Osteoblast (primary cell): ENCODE results near the gene SNX8. TPM values are rescaled to one million over a fixed set of nuclear protein-coding genes. Genes with fewer than 3 reads are reported as not detected.

ENCODE experiments used
- DNase-seq: peaks from one replicate; pipeline ENCODE4 v3.0.0; 2011; ENCODE audit warnings: low spot score, mixed read lengths; ENCODE audit not compliant: insufficient read length; ENCODE audit errors: missing footprints
- H2AFZ ChIP-seq: 2 replicates; pipeline ENCODE4 v1.6.0; 2011; ENCODE audit warnings: mild to moderate bottlenecking, low read length
- H3K27ac ChIP-seq: 2 replicates; pipeline ENCODE4 v1.5.1; 2011; ENCODE audit warnings: mild to moderate bottlenecking, low read depth, low read length, moderate library complexity
- H3K27me3 ChIP-seq: 2 replicates; pipeline ENCODE4 v1.6.0; 2012; ENCODE audit warnings: mild to moderate bottlenecking, control low read depth, inconsistent platforms, low read length, moderate library complexity; ENCODE audit not compliant: insufficient read depth
- H3K36me3 ChIP-seq: 2 replicates; pipeline ENCODE4 v1.5.1; 2011; ENCODE audit warnings: mild to moderate bottlenecking, low read length, control low read depth, moderate library complexity; ENCODE audit not compliant: insufficient read depth
- H3K4me1 ChIP-seq: 2 replicates; pipeline ENCODE4 v1.5.1; 2011; ENCODE audit warnings: mild to moderate bottlenecking, low read length, control low read depth, moderate library complexity; ENCODE audit not compliant: insufficient read depth
- H3K4me2 ChIP-seq: 2 replicates; pipeline ENCODE4 v1.6.0; 2011; ENCODE audit warnings: mild to moderate bottlenecking, low read length; ENCODE audit not compliant: insufficient read depth
- H3K4me3 ChIP-seq: fragments of 200-600 bp; sonication (generic); 3 replicates; pipeline ENCODE4 v1.5.1; 2012; ENCODE audit warnings: mild to moderate bottlenecking, low read length, inconsistent platforms; ENCODE audit not compliant: insufficient read depth
- H3K79me2 ChIP-seq: 2 replicates; pipeline ENCODE4 v1.6.0; 2012; ENCODE audit warnings: mild to moderate bottlenecking, low read length, control low read depth, inconsistent platforms; ENCODE audit not compliant: insufficient read depth
- H3K9me3 ChIP-seq: 2 replicates; pipeline ENCODE4 v1.5.1; 2011; ENCODE audit warnings: low read depth, low read length, control low read depth
- H4K20me1 ChIP-seq: 2 replicates; pipeline ENCODE4 v1.6.0; 2012; ENCODE audit warnings: mild to moderate bottlenecking, low read length, control low read depth; ENCODE audit not compliant: insufficient read depth
- total RNA-seq: library from RNA; depleted of rRNA; stranded (reverse); fragments of >200 nt; gene quantifications from 2 replicates; pipeline ENCODE4 v1.2.3, GENCODE V29; 2012
- TF ChIP-seq, protein P1 (sequence below): IDR thresholded peaks from 2 replicates; pipeline ENCODE4 v1.5.1; 2011; ENCODE audit warnings: mild to moderate bottlenecking, low read depth, low read length, moderate library complexity; ENCODE audit errors: extremely low read depth

Gene SNX8
- total RNA-seq, 1 donor: 16.3 TPM

DNA sequence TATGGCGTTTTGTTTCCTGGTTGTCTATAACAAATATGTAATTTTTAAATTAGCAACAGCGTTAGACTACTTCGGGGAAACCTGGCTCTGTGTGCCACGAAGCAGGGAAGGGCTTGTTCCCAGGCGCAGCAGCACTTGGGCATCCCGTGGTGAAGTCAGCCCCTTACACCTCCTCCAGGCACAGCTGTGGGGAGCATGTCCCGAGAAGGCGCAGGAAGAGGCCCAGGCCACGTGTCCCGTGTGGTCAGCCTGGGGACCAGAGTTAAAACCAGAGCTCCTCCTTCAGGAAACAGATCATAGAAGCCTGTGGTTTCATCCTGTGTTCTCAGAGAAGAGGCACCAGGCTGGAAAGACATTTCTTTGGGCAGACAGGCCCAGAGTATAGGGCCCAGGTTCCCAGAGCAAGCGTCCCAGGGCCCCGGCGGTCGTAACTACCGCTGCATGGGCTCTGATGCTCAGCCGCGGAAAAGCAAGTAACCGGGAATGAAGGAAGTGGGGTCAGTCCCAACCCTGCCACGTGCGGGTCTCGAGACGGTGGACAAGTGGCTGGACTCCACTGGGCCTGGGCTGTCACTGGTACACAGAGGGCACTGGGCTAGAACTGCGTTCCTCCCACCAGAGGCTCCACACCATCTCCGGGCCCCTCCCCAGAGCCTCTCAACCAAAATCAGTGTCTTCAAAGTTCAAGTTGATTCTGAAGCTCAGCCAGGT lies 65.1 kb downstream of the SNX8 start:
- Histone ChIP-seq H4K20me1 (no peaks in the 10 kb centered on the region), H3K27ac (peak overlapping the region; percentile 96), H3K9me3 (no peaks in the 10 kb centered on the region), H3K79me2 (peaks cover 3% of the 10 kb centered on the region), H3K27me3 (no peaks in the 10 kb centered on the region), H3K4me2 (peak overlapping the region; percentile 74), H3K4me1 (peaks cover 20% of the 10 kb centered on the region), H2AFZ (peak overlapping the region; percentile 71), H3K4me3 (peak overlapping the region; percentile 53), H3K36me3 (peaks cover 7% of the 10 kb centered on the region)
- DNase-seq: peak; percentile 100
- TF ChIP-seq, protein P1, sequence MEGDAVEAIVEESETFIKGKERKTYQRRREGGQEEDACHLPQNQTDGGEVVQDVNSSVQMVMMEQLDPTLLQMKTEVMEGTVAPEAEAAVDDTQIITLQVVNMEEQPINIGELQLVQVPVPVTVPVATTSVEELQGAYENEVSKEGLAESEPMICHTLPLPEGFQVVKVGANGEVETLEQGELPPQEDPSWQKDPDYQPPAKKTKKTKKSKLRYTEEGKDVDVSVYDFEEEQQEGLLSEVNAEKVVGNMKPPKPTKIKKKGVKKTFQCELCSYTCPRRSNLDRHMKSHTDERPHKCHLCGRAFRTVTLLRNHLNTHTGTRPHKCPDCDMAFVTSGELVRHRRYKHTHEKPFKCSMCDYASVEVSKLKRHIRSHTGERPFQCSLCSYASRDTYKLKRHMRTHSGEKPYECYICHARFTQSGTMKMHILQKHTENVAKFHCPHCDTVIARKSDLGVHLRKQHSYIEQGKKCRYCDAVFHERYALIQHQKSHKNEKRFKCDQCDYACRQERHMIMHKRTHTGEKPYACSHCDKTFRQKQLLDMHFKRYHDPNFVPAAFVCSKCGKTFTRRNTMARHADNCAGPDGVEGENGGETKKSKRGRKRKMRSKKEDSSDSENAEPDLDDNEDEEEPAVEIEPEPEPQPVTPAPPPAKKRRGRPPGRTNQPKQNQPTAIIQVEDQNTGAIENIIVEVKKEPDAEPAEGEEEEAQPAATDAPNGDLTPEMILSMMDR: peak; percentile 25

DNA sequence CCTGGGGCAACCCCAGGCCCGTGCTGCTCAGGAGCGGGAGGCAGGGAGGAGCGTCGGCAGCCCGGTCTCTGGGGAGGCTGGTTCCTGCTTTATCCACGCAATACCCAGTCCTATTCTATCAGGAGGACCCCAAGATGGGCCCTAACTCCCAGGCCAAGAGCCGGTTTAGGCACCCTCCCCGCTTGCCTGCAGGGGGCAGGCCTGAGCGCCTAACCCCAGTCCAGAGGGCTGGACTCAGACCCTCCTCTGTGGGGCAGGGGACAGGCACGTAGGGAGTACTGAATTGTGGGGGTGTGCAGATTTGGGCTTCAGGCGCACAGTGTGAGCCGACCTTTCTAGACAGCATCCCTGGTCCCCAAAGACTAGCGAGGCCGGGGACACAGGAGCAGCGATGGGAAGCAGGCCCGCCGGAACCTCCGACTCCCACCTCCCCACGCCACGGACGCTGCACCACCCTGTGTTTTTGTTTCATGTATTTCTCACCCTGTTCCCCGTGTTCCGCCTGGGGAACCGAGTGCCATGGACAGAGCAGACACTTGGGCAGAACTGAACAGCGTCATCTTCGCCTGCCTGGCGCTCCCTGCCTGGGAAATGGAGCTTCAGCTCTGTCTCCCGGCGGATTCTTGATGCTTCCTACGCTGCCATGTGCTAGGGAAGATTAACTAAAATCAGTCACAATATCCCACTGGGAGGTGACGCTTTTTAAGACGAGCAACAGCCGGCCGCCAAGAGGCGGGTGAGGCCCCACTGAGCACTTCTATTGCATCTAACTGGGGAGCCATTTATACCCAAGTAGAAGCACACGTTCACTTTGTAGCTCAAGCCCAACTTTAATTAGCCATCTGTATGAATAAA lies 66.9 kb downstream of the SNX8 start:
- Histone ChIP-seq H3K4me1 (peaks cover 38% of the 10 kb centered on the region), H3K36me3 (peaks cover 7% of the 10 kb centered on the region), H3K27me3 (no peaks in the 10 kb centered on the region), H3K79me2 (peaks cover 3% of the 10 kb centered on the region), H3K27ac (no peak overlapping the region), H3K4me2 (no peak overlapping the region), H4K20me1 (no peaks in the 10 kb centered on the region), H2AFZ (no peak overlapping the region), H3K9me3 (no peaks in the 10 kb centered on the region), H3K4me3 (no peak overlapping the region)
- DNase-seq: peak; percentile 92
- TF ChIP-seq, protein P1: peak; percentile 64

- H3K4me1 ChIP-seq: peaks cover 44% of the 10 kb centered on the region
- no peaks in the 10 kb centered on the region for H3K27me3 ChIP-seq
- H3K27ac ChIP-seq: no peak overlapping the region
- no peak for DNase-seq
- H3K4me3 ChIP-seq: no peak overlapping the region
- peaks cover 7% of the 10 kb centered on the region for H3K36me3 ChIP-seq
- H4K20me1 ChIP-seq: no peaks in the 10 kb centered on the region
- no peaks in the 10 kb centered on the region for H3K9me3 ChIP-seq
- H3K79me2 ChIP-seq: peaks cover 12% of the 10 kb centered on the region
- no peak overlapping the region for H2AFZ ChIP-seq
- H3K4me2 ChIP-seq: no peak overlapping the region
- TF ChIP-seq, protein P1: no peak
Measured at GRCh38 chr7:2245883-2246675, 68.2 kb downstream of the SNX8 start.
